AG04449 (cell line): ENCODE data around the gene ZMIZ1.

ENCODE experiments used
- CTCF ChIA-PET: fragments of 350-600 bp; formaldehyde crosslinking; extraction: SDS; loops from one replicate; lab custom pipeline; 2021; ENCODE audit warnings: antibody characterized with exemption; lab: Yijun Ruan, JAX
- POLR2A ChIA-PET: fragments of 400-600, 350-600 bp; formaldehyde crosslinking; extraction: SDS; loops from one replicate; lab custom pipeline; 2020; ENCODE audit warnings: antibody characterized with exemption, inconsistent platforms; lab: Yijun Ruan, JAX
- DNase-seq: peaks from one replicate; pipeline ENCODE4 v3.0.0-alpha.2; 2010; ENCODE audit warnings: low read depth, low spot score
- H3K4me3 ChIP-seq: 2 replicates; pipeline ENCODE4 v1.5.1; 2011; ENCODE audit warnings: low read depth, mild to moderate bottlenecking, control low read depth, low read length
- CTCF ChIP-seq: IDR thresholded peaks from one replicate; pipeline ENCODE4 v1.5.1; 2011; ENCODE audit warnings: mild to moderate bottlenecking, moderate library complexity, low read length, control low read depth, inconsistent platforms; ENCODE audit not compliant: insufficient read depth; ENCODE audit errors: missing control alignments

ZMIZ1 gene

GRCh38 chr10:79284158-79284871 lies 215.5 kb downstream of the ZMIZ1 start:
- DNase-seq = no peak
- no peak overlapping the region for H3K4me3 ChIP-seq
- no peak for TF ChIP-seq CTCF
- POLR2A ChIA-PET = no interaction called here
- CTCF ChIA-PET = interaction anchor here (0.9 to 2.3 kb wide), 6 partner anchors 8 to 88 kb away, joined by 3 to 8 read pairs (median 3); no protein-coding TSS in a partner anchor

- H3K4me3 ChIP-seq = no peak overlapping the region
- CTCF ChIA-PET = interaction anchor here (2.3 kb wide), 1 partner anchor 7 kb away, joined by 8 read pairs; no protein-coding TSS in a partner anchor
- POLR2A ChIA-PET = no interaction called here
- TF ChIP-seq CTCF = no peak
- no peak for DNase-seq
Measured at GRCh38 chr10:79285315-79286197, 216.8 kb downstream of the ZMIZ1 start.

DNA sequence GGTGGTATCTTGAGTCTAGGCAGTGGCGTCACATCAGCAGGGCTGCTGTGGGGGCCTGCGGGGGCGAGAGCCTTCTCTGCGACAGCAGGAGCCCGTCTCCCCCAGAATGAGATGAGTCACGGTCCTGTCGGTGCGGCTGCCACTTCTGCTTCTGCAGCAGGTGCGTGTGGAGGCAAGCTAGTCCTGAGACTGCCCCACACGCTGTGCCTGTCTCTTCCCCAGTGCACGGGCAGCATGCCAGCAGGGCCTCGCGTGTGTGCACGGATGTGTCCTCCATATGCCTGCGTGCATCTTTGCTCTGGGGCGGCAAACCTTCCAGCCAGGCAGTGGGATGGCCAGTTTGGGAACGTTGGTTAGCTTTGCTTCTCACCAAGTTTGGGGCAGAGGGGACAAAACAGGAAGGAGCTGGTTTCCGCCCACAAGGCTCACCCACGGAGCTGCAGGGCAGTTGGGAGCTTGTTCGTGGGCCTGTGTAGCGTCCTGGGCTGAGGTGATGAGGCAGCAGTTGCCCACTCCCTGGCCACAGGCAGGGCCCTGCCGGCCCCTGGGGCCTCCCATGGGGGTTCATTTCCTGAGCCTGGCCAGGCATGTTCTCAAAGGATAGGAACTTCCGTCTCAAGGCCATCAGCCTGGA lies 217.7 kb downstream of the ZMIZ1 start:
- no peak for DNase-seq
- no peak for TF ChIP-seq CTCF
- no peak overlapping the region for H3K4me3 ChIP-seq
- POLR2A ChIA-PET = no interaction called here
- CTCF ChIA-PET = interaction anchor here (2.7 kb wide), 1 partner anchor 13 kb away, joined by 9 read pairs; no protein-coding TSS in a partner anchor

GRCh38 chr10:79287973-79288723 lies 219.4 kb downstream of the ZMIZ1 start:
- ChIA-PET CTCF (interaction anchor here (1.2 to 2.7 kb wide), 2 partner anchors 15 to 180 kb away, joined by 4 to 9 read pairs; no protein-coding TSS in a partner anchor), POLR2A (interaction anchor here (1.2 kb wide), 1 partner anchor 11 kb away, joined by 3 read pairs; no protein-coding TSS in a partner anchor)
- TF ChIP-seq CTCF = no peak
- H3K4me3 ChIP-seq = no peak overlapping the region
- DNase-seq = no peak

- DNase-seq = no peak
- POLR2A ChIA-PET = no interaction called here
- no peak for TF ChIP-seq CTCF
- CTCF ChIA-PET = no interaction called here
- H3K4me3 ChIP-seq = no peak overlapping the region
Measured at GRCh38 chr10:79289801-79290200, 221.0 kb downstream of the ZMIZ1 start.
